Activated T-helper 17 cell treated with anti-CD3 and anti-CD28 coated beads, Interleukin-2, amount 50 U/mL, for 72 hours (primary cell): ENCODE results near the gene TBC1D9B. TPM values are rescaled to one million over a fixed set of nuclear protein-coding genes. Genes with fewer than 3 reads are reported as not detected.
A peak's percentile ranks its signal among the peaks of the same experiment; 100 is the strongest.
"Not testable (repeated sequence)": the region's sequence is repeated elsewhere in the genome, so short reads cannot be mapped to it uniquely, and the experiment has no call there.

Experiments used
- ATAC-seq: fragments of 150-1000 bp; cut with Tn5 transposase; replicated peaks from 2 replicates; pipeline ENCODE4 v1.10.0; 2021; ENCODE audit warnings: mild to moderate bottlenecking, moderate library complexity
- H3K27ac Mint-ChIP-seq: one replicate; pipeline ENCODE4 v1.8.0; 2022; ENCODE audit warnings: mixed read lengths
- H3K27me3 Mint-ChIP-seq: one replicate; pipeline ENCODE4 v1.8.0; 2022; ENCODE audit warnings: mixed read lengths
- H3K36me3 Mint-ChIP-seq: one replicate; pipeline ENCODE4 v1.8.0; 2022; ENCODE audit warnings: low read depth, mild to moderate bottlenecking, mixed read lengths
- H3K4me1 Mint-ChIP-seq: one replicate; pipeline ENCODE4 v1.8.0; 2022; ENCODE audit warnings: mixed read lengths
- H3K4me3 Mint-ChIP-seq: one replicate; pipeline ENCODE4 v1.8.0; 2022; ENCODE audit warnings: mild to moderate bottlenecking, mixed read lengths
- H3K9me3 Mint-ChIP-seq: one replicate; pipeline ENCODE4 v1.8.0; 2022; ENCODE audit warnings: mixed read lengths
- total RNA-seq, 2 donors: library from RNA; stranded (reverse); gene quantifications; one replicate each; pipeline ENCODE4 v1.2.3, GENCODE V29; 2022

The TBC1D9B gene
- total RNA-seq, 2 donors from 2014 or later: 96.5 to 116 TPM

DNA sequence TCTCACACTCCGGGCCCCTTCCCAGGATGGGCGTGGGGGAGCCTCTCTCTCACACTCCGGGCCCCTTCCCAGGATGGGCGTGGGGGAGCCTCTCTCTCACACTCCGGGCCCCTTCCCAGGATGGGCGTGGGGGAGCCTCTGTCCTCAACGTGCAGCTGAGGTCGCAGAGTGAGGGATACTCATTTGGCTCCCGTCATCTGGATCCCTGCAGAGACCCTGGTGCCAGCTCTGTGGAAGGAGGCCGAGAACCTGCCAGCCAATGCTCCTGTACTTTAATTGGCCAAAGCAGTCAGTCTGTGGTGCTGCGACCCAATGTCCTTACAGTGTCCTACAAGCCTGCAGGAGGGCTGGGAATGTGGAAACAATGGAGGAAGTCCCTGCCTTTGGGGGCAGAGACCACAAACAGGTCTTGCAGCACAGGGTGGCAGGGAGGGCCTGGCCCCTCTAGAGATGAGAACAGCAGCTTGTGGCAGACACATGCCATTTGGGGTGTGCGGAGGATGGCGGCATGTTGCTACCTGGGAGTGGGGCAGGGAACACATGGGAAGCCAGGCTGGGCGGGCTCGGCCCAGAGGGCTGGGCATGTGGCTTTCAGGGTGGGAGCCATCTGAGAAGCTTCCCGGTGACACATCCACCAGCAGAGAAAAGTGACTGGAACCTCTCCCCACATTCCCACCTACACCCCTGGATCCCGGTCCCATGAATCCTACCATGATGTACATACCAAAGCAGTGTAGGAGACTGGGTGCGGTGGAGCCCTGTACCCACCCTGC lies 35.5 kb downstream of the TBC1D9B start:
- no peaks in the 10 kb centered on the region for H3K27me3 Mint-ChIP-seq
- no peak overlapping the region for H3K4me3 Mint-ChIP-seq
- peaks cover 50% of the 10 kb centered on the region for H3K36me3 Mint-ChIP-seq
- no peaks in the 10 kb centered on the region for H3K9me3 Mint-ChIP-seq
- H3K4me1 Mint-ChIP-seq: no peaks in the 10 kb centered on the region
- no peak for ATAC-seq
- H3K27ac Mint-ChIP-seq: no peak overlapping the region

- ATAC-seq, H3K4me1 Mint-ChIP-seq, H3K27ac Mint-ChIP-seq, H3K4me3 Mint-ChIP-seq, H3K27me3 Mint-ChIP-seq, H3K9me3 Mint-ChIP-seq: not testable (repeated sequence)
- H3K36me3 Mint-ChIP-seq: peaks cover 52% of the 10 kb centered on the region
Measured at GRCh38 chr5:179871533-179871932, 36.2 kb downstream of the TBC1D9B start.

- H3K27me3 Mint-ChIP-seq: no peaks in the 10 kb centered on the region
- no peaks in the 10 kb centered on the region for H3K9me3 Mint-ChIP-seq
- no peak for ATAC-seq
- H3K4me1 Mint-ChIP-seq: no peaks in the 10 kb centered on the region
- H3K36me3 Mint-ChIP-seq: peaks cover 46% of the 10 kb centered on the region
- H3K4me3 Mint-ChIP-seq: no peak overlapping the region
- H3K27ac Mint-ChIP-seq: peak overlapping the region; percentile 54
Measured at GRCh38 chr5:179870952-179871351, 36.7 kb downstream of the TBC1D9B start.

GRCh38 chr5:179870403-179870903 lies 37.2 kb downstream of the TBC1D9B start:
- Mint-ChIP-seq H3K27ac (peak overlapping the region; percentile 54), H3K36me3 (peaks cover 44% of the 10 kb centered on the region), H3K9me3 (no peaks in the 10 kb centered on the region), H3K4me1 (no peaks in the 10 kb centered on the region), H3K27me3 (no peaks in the 10 kb centered on the region), H3K4me3 (no peak overlapping the region)
- ATAC-seq: peak; percentile 29

DNA sequence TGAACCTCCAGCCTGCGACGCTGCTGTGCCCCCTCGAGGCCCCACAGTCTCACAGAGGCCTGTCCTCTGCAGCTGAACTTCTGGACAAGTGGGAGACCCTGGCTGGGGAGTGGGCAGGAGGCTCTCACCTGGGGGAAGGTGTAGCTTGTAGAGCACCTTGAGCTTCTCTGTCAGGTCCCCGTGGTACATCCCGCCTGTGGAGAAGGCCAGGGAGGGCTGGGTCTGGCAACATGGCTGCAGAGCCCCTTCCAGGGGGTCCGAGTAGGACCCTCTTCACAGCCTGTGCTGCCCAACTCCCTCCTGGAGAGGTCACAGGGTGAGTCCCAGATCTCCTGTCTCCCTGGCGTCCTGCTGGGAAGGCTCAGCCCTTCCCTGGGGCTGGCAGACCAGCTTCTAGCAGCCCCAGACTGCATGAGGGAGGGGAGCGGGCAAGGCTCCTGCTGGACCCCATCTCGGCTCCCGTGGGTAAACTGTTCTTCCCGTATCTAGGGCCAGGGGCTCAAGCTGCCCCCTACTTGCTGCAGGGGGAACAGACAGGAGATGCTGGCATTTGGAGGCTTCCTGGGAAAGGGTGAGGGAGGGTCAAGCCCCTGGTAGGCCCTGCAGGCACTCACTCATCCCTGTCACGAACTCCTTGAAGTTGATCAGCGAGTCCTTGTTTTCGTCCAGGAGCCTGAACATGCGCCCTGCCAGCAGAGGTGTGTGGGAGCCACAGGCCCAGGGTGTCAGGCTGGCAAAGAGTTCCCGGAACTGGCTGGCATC lies 37.9 kb downstream of the TBC1D9B start:
- no peak overlapping the region for H3K27ac Mint-ChIP-seq
- no peaks in the 10 kb centered on the region for H3K4me1 Mint-ChIP-seq
- H3K9me3 Mint-ChIP-seq: no peaks in the 10 kb centered on the region
- ATAC-seq: no peak
- no peaks in the 10 kb centered on the region for H3K27me3 Mint-ChIP-seq
- peaks cover 44% of the 10 kb centered on the region for H3K36me3 Mint-ChIP-seq
- no peak overlapping the region for H3K4me3 Mint-ChIP-seq

GRCh38 chr5:179869101-179869500 lies 38.6 kb downstream of the TBC1D9B start:
- no peak overlapping the region for H3K27ac Mint-ChIP-seq

GRCh38 chr5:179868541-179868940 lies 39.2 kb downstream of the TBC1D9B start:
- H3K27ac Mint-ChIP-seq: peak overlapping the region; percentile 28
- H3K4me3 Mint-ChIP-seq: no peak overlapping the region
- H3K4me1 Mint-ChIP-seq: no peaks in the 10 kb centered on the region
- no peaks in the 10 kb centered on the region for H3K27me3 Mint-ChIP-seq
- ATAC-seq: no peak
- no peaks in the 10 kb centered on the region for H3K9me3 Mint-ChIP-seq
- H3K36me3 Mint-ChIP-seq: peaks cover 44% of the 10 kb centered on the region

More at GRCh38 chr5:179869101-179869500, 38.6 kb downstream of the TBC1D9B start:
- Mint-ChIP-seq H3K36me3 (peaks cover 44% of the 10 kb centered on the region), H3K4me3 (no peak overlapping the region), H3K4me1 (no peaks in the 10 kb centered on the region), H3K27me3 (no peaks in the 10 kb centered on the region), H3K9me3 (no peaks in the 10 kb centered on the region)
- ATAC-seq: no peak

GRCh38 chr5:179867476-179867875 lies 40.2 kb downstream of the TBC1D9B start:
- Mint-ChIP-seq H3K4me1 (no peaks in the 10 kb centered on the region), H3K27ac (no peak overlapping the region)
- no peak for ATAC-seq

GRCh38 chr5:179867079-179867465 lies 40.6 kb downstream of the TBC1D9B start:
- no peaks in the 10 kb centered on the region for H3K4me1 Mint-ChIP-seq
- H3K36me3 Mint-ChIP-seq: peaks cover 56% of the 10 kb centered on the region
- H3K9me3 Mint-ChIP-seq: no peaks in the 10 kb centered on the region
- H3K27me3 Mint-ChIP-seq: no peaks in the 10 kb centered on the region
- H3K27ac Mint-ChIP-seq: no peak overlapping the region
- no peak for ATAC-seq
- no peak overlapping the region for H3K4me3 Mint-ChIP-seq

More at GRCh38 chr5:179867476-179867875, 40.2 kb downstream of the TBC1D9B start:
- Mint-ChIP-seq H3K4me3 (no peak overlapping the region), H3K36me3 (peaks cover 54% of the 10 kb centered on the region), H3K27me3 (no peaks in the 10 kb centered on the region), H3K9me3 (no peaks in the 10 kb centered on the region)

DNA sequence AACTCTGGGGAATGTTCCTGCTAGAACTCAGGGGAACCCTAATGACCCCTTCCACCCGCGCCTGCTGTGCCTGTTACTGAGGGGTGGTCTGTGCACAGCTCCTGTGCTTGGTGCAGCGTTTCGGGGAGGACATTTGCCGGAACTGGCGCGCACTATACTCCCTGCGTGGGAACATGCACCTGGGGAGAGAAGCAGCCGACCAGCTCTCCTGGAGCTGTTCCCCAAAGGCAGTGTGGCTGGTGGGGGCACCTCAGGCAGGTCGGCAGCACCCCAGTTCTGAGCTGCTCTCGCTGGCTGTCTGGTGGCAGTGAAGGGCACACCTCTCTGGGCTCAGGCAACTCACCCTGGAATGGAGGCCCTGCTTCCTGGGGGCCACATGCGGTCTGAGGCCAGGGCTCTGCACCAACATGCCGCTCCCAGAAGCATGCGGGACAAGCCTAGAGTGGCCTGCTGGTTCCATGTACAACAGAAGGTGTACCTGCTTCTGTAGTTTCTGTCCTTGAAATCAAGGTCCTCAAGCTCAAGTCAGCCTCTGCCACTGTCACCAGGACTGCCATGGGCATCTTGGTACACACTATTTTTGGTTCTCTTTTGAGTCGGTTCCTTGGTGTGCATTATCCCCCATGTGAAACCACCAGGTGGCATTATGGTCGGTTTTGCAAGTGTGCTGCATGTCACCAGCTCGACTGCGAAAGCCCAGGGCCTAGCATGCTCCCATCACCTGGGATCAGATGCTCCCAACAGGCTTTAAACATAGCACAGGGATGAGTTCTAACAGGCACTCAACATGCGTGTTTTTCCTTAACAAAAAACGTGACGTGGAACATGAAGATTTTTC lies 41.2 kb downstream of the TBC1D9B start:
- Mint-ChIP-seq H3K27me3 (no peaks in the 10 kb centered on the region), H3K9me3 (no peaks in the 10 kb centered on the region), H3K4me1 (no peaks in the 10 kb centered on the region), H3K4me3 (no peak overlapping the region), H3K27ac (no peak overlapping the region), H3K36me3 (peaks cover 56% of the 10 kb centered on the region)
- peak; percentile 68 for ATAC-seq

GRCh38 chr5:179865491-179866240 lies 42.0 kb downstream of the TBC1D9B start:
- Mint-ChIP-seq H3K36me3 (peaks cover 52% of the 10 kb centered on the region), H3K27ac (no peak overlapping the region), H3K9me3 (no peaks in the 10 kb centered on the region), H3K4me1 (no peaks in the 10 kb centered on the region), H3K27me3 (no peaks in the 10 kb centered on the region), H3K4me3 (no peak overlapping the region)
- ATAC-seq: no peak

DNA sequence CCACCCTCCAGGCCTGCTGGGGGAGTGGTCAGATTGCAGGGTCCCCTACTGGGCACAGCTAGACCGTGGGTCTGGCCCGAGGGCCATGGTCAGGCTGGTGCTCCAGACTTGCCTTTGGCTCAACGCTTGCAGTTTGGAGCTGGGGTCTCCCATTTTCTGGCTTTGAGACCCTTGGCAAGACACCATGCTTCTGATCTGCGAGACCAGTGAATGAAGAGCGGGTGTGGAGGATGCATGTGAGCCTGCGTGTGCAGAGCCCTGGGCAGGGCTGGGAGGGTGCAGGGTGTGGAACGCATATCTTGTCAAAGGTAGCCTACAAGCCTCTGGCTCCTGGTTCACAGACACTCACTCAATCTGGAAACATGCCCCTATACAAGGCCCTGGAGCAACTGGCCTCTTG lies 43.0 kb downstream of the TBC1D9B start:
- Mint-ChIP-seq H3K36me3 (peaks cover 50% of the 10 kb centered on the region), H3K9me3 (no peaks in the 10 kb centered on the region), H3K27me3 (no peaks in the 10 kb centered on the region), H3K27ac (no peak overlapping the region), H3K4me1 (no peaks in the 10 kb centered on the region), H3K4me3 (no peak overlapping the region)
- no peak for ATAC-seq

- Mint-ChIP-seq H3K27ac (no peak overlapping the region), H3K4me1 (no peaks in the 10 kb centered on the region), H3K9me3 (no peaks in the 10 kb centered on the region), H3K4me3 (no peak overlapping the region), H3K36me3 (peaks cover 48% of the 10 kb centered on the region), H3K27me3 (no peaks in the 10 kb centered on the region)
- ATAC-seq: no peak
Measured at GRCh38 chr5:179863449-179864085, 44.1 kb downstream of the TBC1D9B start.
